Coronary artery (tissue), 2 donors: ENCODE data around the gene VWC2.

Source experiments
- DNase-seq: peaks from one replicate; pipeline ENCODE4 v3.0.0-alpha.2; 2017; ENCODE audit warnings: low spot score
- H3K27ac ChIP-seq, 2 donors: fragments of 200-600 bp; sonication (generic); one replicate each; pipeline ENCODE4 v1.5.1; 2016 to 2019
- H3K4me3 ChIP-seq: fragments of 200-600 bp; sonication (generic); 2 replicates; pipeline ENCODE4 v1.5.1; 2016; ENCODE audit warnings: mild to moderate bottlenecking, moderate library complexity
- TF ChIP-seq, protein P1 (sequence below): fragments of 200-600 bp; sonication (generic); IDR thresholded peaks from one replicate; pipeline ENCODE4 v1.5.1; 2019; ENCODE audit warnings: antibody characterized with exemption

VWC2 gene

GRCh38 chr7:49885593-49886285 lies 112.3 kb downstream of the VWC2 start:
- Histone ChIP-seq H3K4me3 (no peak overlapping the region), H3K27ac (no peak overlapping the region)
- TF ChIP-seq, protein P1, sequence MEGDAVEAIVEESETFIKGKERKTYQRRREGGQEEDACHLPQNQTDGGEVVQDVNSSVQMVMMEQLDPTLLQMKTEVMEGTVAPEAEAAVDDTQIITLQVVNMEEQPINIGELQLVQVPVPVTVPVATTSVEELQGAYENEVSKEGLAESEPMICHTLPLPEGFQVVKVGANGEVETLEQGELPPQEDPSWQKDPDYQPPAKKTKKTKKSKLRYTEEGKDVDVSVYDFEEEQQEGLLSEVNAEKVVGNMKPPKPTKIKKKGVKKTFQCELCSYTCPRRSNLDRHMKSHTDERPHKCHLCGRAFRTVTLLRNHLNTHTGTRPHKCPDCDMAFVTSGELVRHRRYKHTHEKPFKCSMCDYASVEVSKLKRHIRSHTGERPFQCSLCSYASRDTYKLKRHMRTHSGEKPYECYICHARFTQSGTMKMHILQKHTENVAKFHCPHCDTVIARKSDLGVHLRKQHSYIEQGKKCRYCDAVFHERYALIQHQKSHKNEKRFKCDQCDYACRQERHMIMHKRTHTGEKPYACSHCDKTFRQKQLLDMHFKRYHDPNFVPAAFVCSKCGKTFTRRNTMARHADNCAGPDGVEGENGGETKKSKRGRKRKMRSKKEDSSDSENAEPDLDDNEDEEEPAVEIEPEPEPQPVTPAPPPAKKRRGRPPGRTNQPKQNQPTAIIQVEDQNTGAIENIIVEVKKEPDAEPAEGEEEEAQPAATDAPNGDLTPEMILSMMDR = no peak
- no peak for DNase-seq

DNA sequence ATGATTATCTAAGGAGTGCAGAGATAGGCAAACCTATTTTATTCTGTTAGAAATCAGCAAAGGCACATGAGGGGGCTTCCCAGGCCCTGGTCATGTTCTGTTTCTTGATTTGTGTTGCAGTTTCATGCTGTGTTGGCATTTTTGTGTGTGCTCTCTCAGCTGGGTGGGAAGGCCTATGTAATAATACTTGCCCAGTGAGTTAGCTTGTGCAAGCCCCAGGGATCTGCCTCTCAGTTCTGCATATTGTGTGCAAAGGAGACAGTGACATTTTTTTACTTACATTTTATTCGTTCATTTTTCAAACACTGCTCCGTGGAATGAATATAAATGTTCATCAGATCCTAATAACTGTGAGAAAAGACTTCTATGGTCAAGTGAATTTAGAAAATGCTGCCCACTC lies 119.0 kb downstream of the VWC2 start:
- Histone ChIP-seq H3K4me3 (no peak overlapping the region), H3K27ac (no peak overlapping the region)
- TF ChIP-seq, protein P1 = no peak
- DNase-seq = no peak

GRCh38 chr7:49893131-49893530 lies 119.7 kb downstream of the VWC2 start:
- H3K4me3 ChIP-seq = no peak overlapping the region
- TF ChIP-seq, protein P1 = no peak
- no peak overlapping the region for H3K27ac ChIP-seq
- no peak for DNase-seq

DNA sequence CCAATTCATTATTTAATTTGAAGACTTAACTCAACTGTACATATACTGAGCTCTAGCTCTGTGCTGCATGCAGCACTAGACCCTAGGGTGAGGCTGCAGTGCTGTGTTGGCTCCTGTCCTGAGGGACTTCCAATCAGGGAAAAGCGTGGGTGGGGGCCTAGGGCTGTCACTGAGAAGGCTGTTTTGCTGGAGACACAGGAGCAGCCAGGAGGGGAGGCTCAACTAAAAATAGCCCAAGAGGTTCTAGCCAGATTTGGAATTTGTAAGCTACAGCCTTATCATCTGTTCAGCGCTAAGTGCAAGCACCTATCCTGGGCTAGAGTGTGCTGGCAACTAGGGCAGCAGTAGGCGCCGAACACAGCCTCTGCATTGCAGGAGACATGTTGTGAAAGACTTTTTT lies 121.1 kb downstream of the VWC2 start:
- Histone ChIP-seq H3K27ac (no peak overlapping the region), H3K4me3 (no peak overlapping the region)
- no peak for DNase-seq
- TF ChIP-seq, protein P1 = no peak

- DNase-seq = no peak
- TF ChIP-seq, protein P1 = no peak
- Histone ChIP-seq H3K27ac (no peak overlapping the region), H3K4me3 (no peak overlapping the region)
Observed at GRCh38 chr7:49911909-49912308, 138.5 kb downstream of the VWC2 start.

- H3K27ac ChIP-seq = no peak overlapping the region
- TF ChIP-seq, protein P1 = no peak
- H3K4me3 ChIP-seq = no peak overlapping the region
- no peak for DNase-seq
Observed at GRCh38 chr7:49926720-49927119, 153.3 kb downstream of the VWC2 start.

DNA sequence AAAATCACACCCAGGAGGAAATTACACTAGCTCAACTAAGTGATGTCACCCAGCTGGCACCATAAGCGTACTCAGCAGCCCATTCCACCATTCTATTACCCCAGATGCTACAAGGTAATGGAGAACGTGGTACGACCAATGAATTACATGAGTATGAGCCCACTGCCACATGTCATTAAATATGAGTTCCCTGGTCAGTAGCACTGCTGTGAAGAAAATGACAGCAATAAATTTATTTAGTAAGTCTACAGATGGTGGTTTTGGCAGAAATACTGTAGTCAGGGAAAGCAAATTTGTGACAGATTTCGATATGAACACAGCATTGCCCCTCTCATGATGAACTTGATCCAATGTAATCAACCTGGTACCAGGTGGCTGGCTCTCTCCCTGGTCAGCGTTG lies 154.2 kb downstream of the VWC2 start:
- TF ChIP-seq, protein P1 = no peak

More for the DNA sequence above, 154.2 kb downstream of the VWC2 start:
- H3K27ac ChIP-seq = no peak overlapping the region
- DNase-seq = no peak
- no peak overlapping the region for H3K4me3 ChIP-seq
